GM12872 (cell line): ENCODE data around the gene CHRDL1.

Experiments
- CTCF ChIP-seq: IDR thresholded peaks from 3 replicates; pipeline ENCODE4 v1.5.1; 2011; ENCODE audit warnings: low read depth, mild to moderate bottlenecking, low read length, moderate library complexity; ENCODE audit not compliant: insufficient read depth

Gene CHRDL1

GRCh38 chrX:110678591-110678990 lies 117.0 kb downstream of the CHRDL1 start:
- no peak for TF ChIP-seq CTCF

GRCh38 chrX:110675886-110676285 lies 119.7 kb downstream of the CHRDL1 start:
- TF ChIP-seq CTCF, result no peak

- TF ChIP-seq CTCF, result no peak
Measured at GRCh38 chrX:110671068-110671803, 124.4 kb downstream of the CHRDL1 start.

- TF ChIP-seq CTCF, result no peak
Measured at GRCh38 chrX:110669572-110669971, 126.0 kb downstream of the CHRDL1 start.

- TF ChIP-seq CTCF, result no peak
Measured at GRCh38 chrX:110667706-110668105, 127.9 kb downstream of the CHRDL1 start.

- peak; percentile 56 for TF ChIP-seq CTCF
Measured at GRCh38 chrX:110665223-110666002, 130.2 kb downstream of the CHRDL1 start.

- TF ChIP-seq CTCF, result no peak
Measured at GRCh38 chrX:110657073-110657472, 138.5 kb downstream of the CHRDL1 start.
